GM19455 (cell line): ENCODE results near the gene TGM2.
"Not testable (repeated sequence)": the region's sequence is repeated elsewhere in the genome, so short reads cannot be mapped to it uniquely, and the experiment has no call there.

Experiments
- ATAC-seq: cut with Tn5 transposase; IDR thresholded peaks from one replicate; pipeline ENCODE4 v1.9.1; 2021; ENCODE audit not compliant: unreplicated experiment

TGM2 gene

GRCh38 chr20:38119446-38119845 is 45.6 kb downstream of the TGM2 start:
- ATAC-seq: no peak

DNA sequence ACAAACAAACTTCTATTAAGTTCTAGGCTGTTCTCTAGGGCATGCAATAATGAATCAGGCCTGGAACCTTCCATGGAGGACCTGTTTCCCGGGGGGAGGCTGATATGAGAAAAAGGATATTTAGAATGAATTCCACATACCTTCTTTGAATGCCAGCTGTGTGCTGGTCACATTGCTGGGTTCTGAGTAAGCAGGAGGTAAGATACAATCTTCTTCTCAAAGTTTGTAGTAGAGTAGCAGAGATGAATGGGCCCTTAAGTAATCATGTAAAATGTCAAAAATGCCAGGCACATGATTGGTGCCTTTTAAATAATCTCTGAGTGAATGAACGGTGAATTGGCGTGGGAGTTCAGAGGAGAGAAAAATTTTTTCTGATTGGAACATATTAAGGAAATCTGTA is 47.4 kb downstream of the TGM2 start:
- no peak for ATAC-seq

GRCh38 chr20:38117205-38117604 is 47.9 kb downstream of the TGM2 start:
- ATAC-seq: no peak

DNA sequence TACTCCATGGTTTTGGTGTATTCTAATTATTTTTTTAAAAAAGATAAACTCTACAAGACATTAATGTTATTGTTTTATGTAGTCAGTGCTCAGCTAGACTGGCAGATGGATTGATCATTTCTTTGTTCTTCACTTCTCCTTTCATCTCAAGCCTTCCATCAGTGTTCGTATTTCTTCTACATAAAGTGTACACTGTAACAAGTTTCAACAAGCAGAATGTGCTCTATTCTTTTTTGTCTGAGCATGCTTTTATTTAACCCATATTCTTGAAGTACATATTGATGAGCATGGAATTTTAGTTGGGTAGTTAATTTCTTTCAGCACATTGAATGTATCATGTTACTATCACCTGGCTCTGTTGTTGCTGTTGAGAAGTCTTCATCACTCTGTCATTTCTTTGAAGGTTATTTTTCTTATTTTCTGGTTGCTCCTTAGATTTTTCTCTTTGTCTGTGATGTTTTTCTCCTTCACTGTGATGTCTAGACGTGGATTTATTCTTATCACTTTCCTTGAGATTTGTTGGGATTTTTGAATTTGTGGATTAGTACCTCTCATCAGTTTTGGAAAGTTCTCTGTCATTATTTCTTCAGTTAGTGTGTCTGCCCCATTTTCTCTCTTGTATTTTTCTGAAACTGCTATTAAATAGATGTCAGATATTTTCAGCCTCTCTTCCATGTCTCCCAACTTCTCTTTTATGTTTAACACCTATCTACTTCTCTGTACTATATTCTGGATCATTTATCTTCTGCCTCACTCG is 48.5 kb downstream of the TGM2 start:
- ATAC-seq: no peak

GRCh38 chr20:38115896-38116295 is 49.2 kb downstream of the TGM2 start:
- ATAC-seq: no peak

GRCh38 chr20:38115205-38115604 is 49.9 kb downstream of the TGM2 start:
- no peak for ATAC-seq

DNA sequence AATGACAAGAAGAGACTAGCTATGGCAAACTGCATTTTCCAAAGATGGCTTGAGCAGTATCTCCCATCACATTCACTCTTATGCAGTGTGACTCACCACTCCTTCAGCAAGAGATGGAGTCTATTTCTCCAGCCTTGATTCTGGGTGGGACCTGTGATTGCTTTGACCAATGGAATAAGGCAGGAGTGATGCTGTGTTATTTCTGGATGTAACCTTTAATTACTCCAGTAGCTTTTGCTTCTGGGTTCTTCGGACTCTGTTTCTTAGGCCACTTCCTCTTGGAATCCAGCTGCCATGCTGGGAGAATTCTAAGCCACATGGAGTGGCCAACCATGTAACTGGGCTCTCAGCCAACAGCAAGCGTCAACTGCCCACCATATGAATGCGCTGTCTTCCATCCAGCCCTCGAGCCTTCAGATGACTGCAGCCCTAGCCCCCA is 50.7 kb downstream of the TGM2 start:
- no peak for ATAC-seq

- no peak for ATAC-seq
Observed at GRCh38 chr20:38113401-38114325, 51.4 kb downstream of the TGM2 start.

DNA sequence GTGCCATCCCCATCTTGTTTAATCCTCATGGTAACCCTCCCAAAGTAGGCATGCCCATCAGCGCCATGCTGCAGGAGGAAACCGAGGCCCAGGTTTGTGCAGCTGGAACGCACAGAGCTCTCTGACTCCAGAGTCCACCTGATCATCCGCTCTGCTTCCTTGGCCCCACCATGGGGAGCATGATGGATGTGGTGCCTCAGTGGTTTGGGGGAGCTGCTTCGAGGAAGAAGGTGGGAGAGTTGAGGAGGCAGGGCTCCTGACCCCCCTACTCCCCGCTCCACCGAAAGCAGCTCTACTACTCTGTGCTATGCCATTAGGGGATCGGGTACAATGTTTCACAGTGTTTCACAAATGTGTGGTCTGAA is 52.2 kb downstream of the TGM2 start:
- no peak for ATAC-seq

DNA sequence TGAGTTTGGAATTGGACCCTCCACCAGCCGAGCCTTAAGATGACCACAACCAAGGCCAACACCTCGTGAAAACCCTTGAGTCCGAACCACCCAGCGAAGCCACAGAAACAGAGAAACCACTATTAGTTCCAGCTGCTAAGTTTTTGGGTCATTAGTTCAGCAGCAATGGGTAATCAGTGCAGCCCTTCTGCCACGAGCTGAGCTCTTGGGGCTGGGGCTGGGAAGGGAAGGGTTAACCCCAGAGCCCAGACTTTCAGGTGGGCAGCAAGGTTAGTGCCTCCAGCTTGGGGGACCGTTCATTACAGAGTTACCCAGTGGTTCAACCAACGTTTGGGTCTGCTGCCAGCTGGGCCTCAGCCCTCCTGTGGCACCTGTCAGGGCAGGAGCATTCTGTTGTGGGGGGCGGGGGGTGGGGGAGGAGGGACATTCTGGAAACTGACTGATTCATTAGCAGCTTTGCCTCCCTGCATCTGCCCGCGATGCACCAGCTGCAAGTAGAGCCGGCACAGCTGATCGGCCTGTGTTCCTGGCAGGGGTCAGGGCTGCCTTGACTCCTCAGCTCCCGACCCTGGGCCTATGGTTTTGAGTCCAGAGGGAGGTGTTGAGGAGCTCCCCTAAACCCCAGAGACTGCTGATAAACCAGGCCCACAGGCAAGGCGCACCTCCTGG is 52.7 kb downstream of the TGM2 start:
- no peak for ATAC-seq

- no peak for ATAC-seq
Observed at GRCh38 chr20:38111366-38112232, 53.5 kb downstream of the TGM2 start.

DNA sequence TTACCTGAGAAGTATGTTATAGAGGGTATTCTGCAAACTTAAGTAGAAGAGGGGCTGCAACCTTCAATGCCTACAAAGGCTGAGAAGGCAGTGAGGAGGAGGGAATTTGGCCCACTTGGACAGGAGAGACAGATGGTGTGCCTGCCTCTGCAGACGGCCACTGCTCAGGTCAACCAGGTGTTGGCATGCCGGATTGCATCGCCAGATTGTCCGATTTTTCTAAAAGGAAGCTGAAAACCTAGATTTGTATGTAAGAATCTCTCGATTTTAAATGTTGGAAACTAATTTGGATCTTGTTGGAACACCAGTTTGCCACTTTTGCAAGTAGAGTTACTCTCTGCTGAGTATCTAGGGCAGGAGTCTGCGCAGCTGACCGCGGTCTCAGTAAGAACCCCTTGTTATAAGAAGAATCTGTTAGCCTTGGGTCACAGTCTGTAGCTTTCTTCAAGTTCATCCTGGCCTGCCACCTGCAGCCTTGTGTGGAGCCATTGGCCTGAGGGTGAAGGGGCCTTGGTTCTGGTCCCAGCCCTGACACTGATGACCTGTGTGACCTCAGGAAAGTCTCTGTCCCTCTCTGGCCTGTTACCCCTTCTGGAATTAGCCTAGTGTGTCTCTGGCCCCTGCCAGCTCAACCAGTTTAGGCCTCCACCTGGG is 54.4 kb downstream of the TGM2 start:
- no peak for ATAC-seq

- no peak for ATAC-seq
Observed at GRCh38 chr20:38109591-38110524, 55.2 kb downstream of the TGM2 start.

- no peak for ATAC-seq
Observed at GRCh38 chr20:38108986-38109541, 56.0 kb downstream of the TGM2 start.

DNA sequence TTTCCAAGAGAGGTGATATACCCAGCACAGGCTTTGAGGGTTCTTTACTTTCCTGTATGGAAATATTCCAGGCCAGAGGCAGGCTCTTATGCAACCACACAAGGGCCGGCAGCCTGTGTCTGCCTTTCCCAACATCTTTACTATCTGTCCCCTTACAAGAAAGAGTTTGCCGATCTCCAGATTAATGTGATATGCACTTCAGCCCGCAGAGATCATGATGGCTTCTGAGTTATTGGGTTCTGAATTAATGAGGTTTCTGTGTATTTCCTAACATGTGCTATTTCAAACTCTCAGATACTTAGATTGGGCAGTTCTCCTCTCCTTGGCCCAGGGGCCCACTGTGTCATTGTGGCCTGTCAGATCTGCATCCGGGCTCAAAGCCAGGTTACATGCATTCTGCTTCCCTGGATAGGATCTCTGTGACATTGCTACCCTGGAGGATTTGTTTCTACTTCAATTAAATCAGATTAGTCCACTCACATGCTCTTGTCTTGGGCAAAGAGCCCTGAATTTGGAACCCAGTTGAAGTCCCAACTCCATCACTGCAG is 56.6 kb downstream of the TGM2 start:
- ATAC-seq: no peak

DNA sequence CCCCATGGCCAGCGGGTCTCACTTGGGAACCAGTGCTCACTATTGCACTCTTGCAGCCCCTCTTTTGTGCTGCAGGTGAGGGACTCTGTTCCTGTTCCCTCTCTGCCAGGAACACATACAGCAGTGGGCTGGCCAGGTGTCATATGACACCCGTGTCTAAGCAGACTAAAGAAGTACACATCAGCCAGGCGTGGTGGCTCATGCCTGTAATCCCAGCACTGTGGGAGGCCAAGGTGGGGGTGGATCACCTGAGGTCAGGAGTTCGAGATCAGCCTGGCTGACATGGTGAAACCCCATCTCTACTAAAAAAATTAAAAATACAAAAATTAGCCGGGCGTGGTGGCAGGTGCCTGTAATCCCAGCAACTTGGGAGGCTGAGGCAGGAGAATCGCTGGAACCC is 57.2 kb downstream of the TGM2 start:
- ATAC-seq: not testable (repeated sequence)

- ATAC-seq: not testable (repeated sequence)
Observed at GRCh38 chr20:38107386-38107785, 57.7 kb downstream of the TGM2 start.

GRCh38 chr20:38106461-38106860 is 58.6 kb downstream of the TGM2 start:
- no peak for ATAC-seq
